Measurements from ENCODE around the gene SPATA25. TPM values are rescaled to one million over a fixed set of nuclear protein-coding genes. Genes with fewer than 3 reads are reported as not detected.

The SPATA25 gene
- total RNA-seq, 1 donor = 1.4 TPM

DNA sequence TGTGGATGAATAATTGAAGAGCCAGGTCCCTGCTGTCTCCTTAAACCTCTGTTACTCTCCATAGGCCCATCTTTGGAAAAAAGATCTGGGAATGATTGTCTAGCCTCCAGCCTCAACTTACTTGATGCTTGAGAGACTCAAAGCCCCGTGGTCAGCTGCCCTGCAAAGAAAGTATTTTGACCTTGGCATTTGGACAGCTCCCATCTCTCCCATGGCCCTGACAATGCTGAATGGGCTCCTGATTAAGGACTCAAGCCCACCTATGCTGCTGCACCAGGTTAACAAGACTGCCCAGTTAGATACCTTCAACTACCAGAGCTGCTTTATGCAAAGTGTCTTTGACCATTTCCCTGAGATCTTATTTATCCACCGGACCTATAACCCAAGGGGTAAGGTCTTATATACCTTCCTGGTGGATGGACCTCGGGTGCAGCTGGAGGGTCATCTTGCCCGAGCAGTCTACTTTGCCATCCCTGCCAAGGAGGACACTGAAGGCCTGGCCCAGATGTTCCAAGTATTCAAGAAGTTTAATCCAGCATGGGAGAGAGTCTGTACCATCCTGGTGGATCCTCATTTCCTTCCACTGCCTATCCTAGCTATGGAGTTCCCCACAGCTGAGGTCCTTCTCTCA, 4.8 kb downstream of the SPATA25 start:
- no peak overlapping the region for H3K27ac ChIP-seq (ENCODE audit: low read depth, low read length)
- H3K36me3 ChIP-seq (ENCODE audit: insufficient read depth, low read length) = peaks cover 27% of the 10 kb centered on the region
- peaks cover 6% of the 10 kb centered on the region for H4K20me1 ChIP-seq (ENCODE audit: insufficient read depth, low read length)
- DNase-seq (ENCODE audit: insufficient read length, low spot score, missing footprints) = no peak
- H3K4me1 ChIP-seq (ENCODE audit: insufficient read depth, low read length) = peaks cover 19% of the 10 kb centered on the region
- H3K4me2 ChIP-seq (ENCODE audit: insufficient read depth, low read length) = no peak overlapping the region
- H2AFZ ChIP-seq (ENCODE audit: low read length) = no peak overlapping the region
- no peaks in the 10 kb centered on the region for H3K27me3 ChIP-seq (ENCODE audit: insufficient read depth, low read length)
- peaks cover 25% of the 10 kb centered on the region for H3K79me2 ChIP-seq (ENCODE audit: insufficient read depth, low read length)
- H3K4me3 ChIP-seq (ENCODE audit: insufficient read depth, low read length) = no peak overlapping the region
- TF ChIP-seq, protein P1, sequence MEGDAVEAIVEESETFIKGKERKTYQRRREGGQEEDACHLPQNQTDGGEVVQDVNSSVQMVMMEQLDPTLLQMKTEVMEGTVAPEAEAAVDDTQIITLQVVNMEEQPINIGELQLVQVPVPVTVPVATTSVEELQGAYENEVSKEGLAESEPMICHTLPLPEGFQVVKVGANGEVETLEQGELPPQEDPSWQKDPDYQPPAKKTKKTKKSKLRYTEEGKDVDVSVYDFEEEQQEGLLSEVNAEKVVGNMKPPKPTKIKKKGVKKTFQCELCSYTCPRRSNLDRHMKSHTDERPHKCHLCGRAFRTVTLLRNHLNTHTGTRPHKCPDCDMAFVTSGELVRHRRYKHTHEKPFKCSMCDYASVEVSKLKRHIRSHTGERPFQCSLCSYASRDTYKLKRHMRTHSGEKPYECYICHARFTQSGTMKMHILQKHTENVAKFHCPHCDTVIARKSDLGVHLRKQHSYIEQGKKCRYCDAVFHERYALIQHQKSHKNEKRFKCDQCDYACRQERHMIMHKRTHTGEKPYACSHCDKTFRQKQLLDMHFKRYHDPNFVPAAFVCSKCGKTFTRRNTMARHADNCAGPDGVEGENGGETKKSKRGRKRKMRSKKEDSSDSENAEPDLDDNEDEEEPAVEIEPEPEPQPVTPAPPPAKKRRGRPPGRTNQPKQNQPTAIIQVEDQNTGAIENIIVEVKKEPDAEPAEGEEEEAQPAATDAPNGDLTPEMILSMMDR (IDR thresholded peaks at IDR 0.05; ENCODE audit: extremely low read depth, low read depth, low read length) = no peak
- no peaks in the 10 kb centered on the region for H3K9me3 ChIP-seq (ENCODE audit: low read depth, low read length)

DNA sequence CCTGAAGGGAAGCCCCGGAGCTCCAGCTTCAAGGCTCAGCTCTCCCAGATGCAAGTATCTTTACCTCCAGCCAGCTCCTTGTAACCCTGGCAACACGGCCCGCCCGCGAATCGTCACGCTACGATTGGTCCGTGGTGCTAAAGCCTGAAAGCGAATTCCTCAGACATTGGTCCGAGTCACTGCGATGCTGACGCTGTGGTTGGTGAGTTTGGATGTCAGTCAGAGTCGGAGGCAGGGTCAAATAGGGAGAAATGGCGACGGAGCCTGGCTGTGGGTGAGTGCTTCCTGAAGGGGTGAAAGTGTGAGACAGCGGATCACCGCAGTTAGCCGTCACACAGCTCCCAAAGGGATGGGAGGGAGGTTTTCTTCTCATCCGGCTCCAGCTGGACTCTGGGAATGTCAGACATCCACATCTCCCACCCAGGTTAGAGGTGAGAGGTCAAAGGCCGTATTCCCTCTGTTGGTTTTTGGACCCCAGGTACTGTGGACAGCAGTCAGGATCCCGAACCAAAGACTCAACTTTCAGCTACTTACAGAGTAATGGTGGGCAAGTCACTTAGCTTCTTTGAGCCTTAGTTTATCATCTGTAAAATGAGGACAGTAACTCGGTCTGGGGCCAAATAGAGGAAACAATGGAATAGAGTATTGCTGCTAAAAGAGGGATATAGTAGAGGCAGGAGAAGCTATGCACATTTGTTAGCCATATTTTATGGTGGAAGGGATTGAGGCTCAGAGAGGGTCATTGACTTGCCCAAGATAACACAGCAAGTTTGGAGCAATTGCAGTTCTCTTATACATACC, 6.2 kb downstream of the SPATA25 start, which contains the start of gene ZSWIM1:
Gene ZSWIM1 (plus strand): TSS at position 240 of the 801 bp plus-strand sequence. CDS start 1,366 bp downstream, outside the sequence.
- H3K4me1 ChIP-seq (ENCODE audit: insufficient read depth, low read length) = peaks cover 19% of the 10 kb centered on the region
- no peaks in the 10 kb centered on the region for H3K9me3 ChIP-seq (ENCODE audit: low read depth, low read length)
- H3K27ac ChIP-seq (ENCODE audit: low read depth, low read length) = peak within 1 kb of the TSS; percentile 76
- peaks cover 25% of the 10 kb centered on the region for H3K79me2 ChIP-seq (ENCODE audit: insufficient read depth, low read length)
- peak within 1 kb of the TSS; percentile 81 for H3K4me3 ChIP-seq (ENCODE audit: insufficient read depth, low read length)
- TF ChIP-seq, protein P1 (IDR thresholded peaks at IDR 0.05; ENCODE audit: extremely low read depth, low read depth, low read length) = no peak
- H4K20me1 ChIP-seq (ENCODE audit: insufficient read depth, low read length) = peaks cover 6% of the 10 kb centered on the region
- peak; percentile 99 for DNase-seq (ENCODE audit: insufficient read length, low spot score, missing footprints)
- peak within 1 kb of the TSS; percentile 95 for H3K4me2 ChIP-seq (ENCODE audit: insufficient read depth, low read length)
- no peaks in the 10 kb centered on the region for H3K27me3 ChIP-seq (ENCODE audit: insufficient read depth, low read length)
- peak within 1 kb of the TSS; percentile 45 for H2AFZ ChIP-seq (ENCODE audit: low read length)
- peaks cover 29% of the 10 kb centered on the region for H3K36me3 ChIP-seq (ENCODE audit: insufficient read depth, low read length)

DNA sequence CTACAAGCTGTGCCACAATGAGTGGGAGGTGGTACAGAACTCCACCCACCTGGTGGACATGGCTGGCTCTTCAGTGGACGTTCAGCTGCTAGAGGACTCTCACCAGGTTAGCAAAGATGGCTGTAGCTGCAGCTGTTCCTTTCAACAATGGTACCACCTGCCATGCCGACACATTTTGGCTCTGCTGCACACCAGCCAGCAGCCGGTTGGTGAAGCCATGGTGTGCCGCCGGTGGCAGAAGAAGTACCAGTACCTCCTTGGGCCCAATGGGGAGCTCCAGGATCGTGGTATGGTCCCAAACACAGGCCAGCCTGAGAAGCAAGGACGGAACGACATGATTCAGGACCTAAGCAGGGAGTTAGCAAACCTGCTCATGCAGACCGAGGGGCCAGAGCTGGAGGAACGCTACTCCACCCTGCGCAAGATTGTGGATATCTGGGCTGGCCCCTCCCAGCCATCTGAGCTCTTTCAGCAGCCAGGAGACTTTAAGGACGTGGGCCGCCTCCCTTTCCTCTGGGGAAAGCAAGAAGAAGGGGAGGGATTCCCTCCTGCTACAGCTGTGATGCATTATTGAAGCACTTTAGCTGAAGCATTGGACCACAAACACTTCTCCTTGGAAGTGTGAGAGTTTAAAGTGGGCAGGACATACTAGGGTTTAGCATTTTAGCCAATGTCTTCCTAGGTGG, 9.2 kb downstream of the SPATA25 start:
- H3K79me2 ChIP-seq (ENCODE audit: insufficient read depth, low read length) = peaks cover 17% of the 10 kb centered on the region

More for the DNA sequence above, 9.2 kb downstream of the SPATA25 start:
- H2AFZ ChIP-seq (ENCODE audit: low read length) = no peak overlapping the region
- no peaks in the 10 kb centered on the region for H3K27me3 ChIP-seq (ENCODE audit: insufficient read depth, low read length)
- H4K20me1 ChIP-seq (ENCODE audit: insufficient read depth, low read length) = no peaks in the 10 kb centered on the region
- H3K4me3 ChIP-seq (ENCODE audit: insufficient read depth, low read length) = no peak overlapping the region
- no peak overlapping the region for H3K4me2 ChIP-seq (ENCODE audit: insufficient read depth, low read length)
- peak; percentile 54 for DNase-seq (ENCODE audit: insufficient read length, low spot score, missing footprints)
- TF ChIP-seq, protein P1 (IDR thresholded peaks at IDR 0.05; ENCODE audit: extremely low read depth, low read depth, low read length) = no peak
- no peaks in the 10 kb centered on the region for H3K9me3 ChIP-seq (ENCODE audit: low read depth, low read length)
- no peak overlapping the region for H3K27ac ChIP-seq (ENCODE audit: low read depth, low read length)
- H3K4me1 ChIP-seq (ENCODE audit: insufficient read depth, low read length) = peaks cover 5% of the 10 kb centered on the region
- H3K36me3 ChIP-seq (ENCODE audit: insufficient read depth, low read length) = peaks cover 19% of the 10 kb centered on the region

Measured in osteoblast (primary cell).